ENCODE measurements around the gene IFNL4. TPM values are rescaled to one million over a fixed set of nuclear protein-coding genes. Genes with fewer than 3 reads are reported as not detected.
"Not testable (repeated sequence)": the region's sequence is repeated elsewhere in the genome, so short reads cannot be mapped to it uniquely, and the experiment has no call there.

Gene IFNL4
- total RNA-seq, 2 donors from 2014 or later, result not detected

- TF ChIP-seq POLR2AphosphoS5 (IDR thresholded peaks at IDR 0.05), result no peak
- H3K4me1 ChIP-seq (replicated peaks), result no peaks in the 10 kb centered on the region
- no peaks in the 10 kb centered on the region for H3K27me3 ChIP-seq (replicated peaks; ENCODE audit: insufficient read depth)
- H3K4me3 ChIP-seq, result no peak overlapping the region
- H3K9me3 ChIP-seq, result no peaks in the 10 kb centered on the region
- intact Hi-C loops (cut with DNase I), result no loop called here
- WGBS, result 79% methylated on average over 2 of the region's 2 CpGs
- no peak for DNase-seq (ENCODE audit: low spot score)
- H3K27ac ChIP-seq, result no peak overlapping the region
- H3K36me3 ChIP-seq, result no peaks in the 10 kb centered on the region
These were observed 18.4 kb downstream of the IFNL4 start for GRCh38 chr19:39230096-39230764.

- Histone ChIP-seq H3K27ac (no peak overlapping the region), H3K9me3 (no peaks in the 10 kb centered on the region), H3K4me1 (replicated peaks) (no peaks in the 10 kb centered on the region), H3K27me3 (replicated peaks; ENCODE audit: insufficient read depth) (peaks cover 2% of the 10 kb centered on the region), H3K36me3 (no peaks in the 10 kb centered on the region), H3K4me3 (no peak overlapping the region)
- 30% methylated on average over 3 of the region's 3 CpGs for WGBS
- intact Hi-C loops (cut with DNase I), result no loop called here
- DNase-seq (ENCODE audit: low spot score), result no peak
- TF ChIP-seq POLR2AphosphoS5 (IDR thresholded peaks at IDR 0.05) (no peak), POLR2A (IDR thresholded peaks at IDR 0.05) (no peak), CTCF (IDR thresholded peaks at IDR 0.05) (no peak)
These were observed 23.7 kb downstream of the IFNL4 start for GRCh38 chr19:39224910-39225309.

- TF ChIP-seq POLR2AphosphoS5 (IDR thresholded peaks at IDR 0.05) (no peak), CTCF (IDR thresholded peaks at IDR 0.05) (no peak), POLR2A (IDR thresholded peaks at IDR 0.05) (no peak)
- H3K4me3 ChIP-seq, result no peak overlapping the region
- DNase-seq (ENCODE audit: low spot score), result no peak
- intact Hi-C loops (cut with DNase I), result no loop called here
- peaks cover 2% of the 10 kb centered on the region for H3K27me3 ChIP-seq (replicated peaks; ENCODE audit: insufficient read depth)
- no peaks in the 10 kb centered on the region for H3K36me3 ChIP-seq
- no peak overlapping the region for H3K27ac ChIP-seq
- no peaks in the 10 kb centered on the region for H3K9me3 ChIP-seq
- 21% methylated on average over 4 of the region's 4 CpGs for WGBS
- H3K4me1 ChIP-seq (replicated peaks), result no peaks in the 10 kb centered on the region
These were observed 24.9 kb downstream of the IFNL4 start for GRCh38 chr19:39223703-39224279.

GRCh38 chr19:39219108-39219507 is 29.5 kb downstream of the IFNL4 start:
- H3K9me3 ChIP-seq; DNase-seq (ENCODE audit: low spot score); H3K4me3 ChIP-seq; H3K36me3 ChIP-seq; intact Hi-C loops (cut with DNase I); H3K27ac ChIP-seq; H3K4me1 ChIP-seq (replicated peaks); H3K27me3 ChIP-seq (replicated peaks; ENCODE audit: insufficient read depth): not testable (repeated sequence)
- 72% methylated on average over 10 of the region's 10 CpGs for WGBS

GRCh38 chr19:39218230-39219007 is 30.2 kb downstream of the IFNL4 start:
- no peak overlapping the region for H3K4me3 ChIP-seq
- intact Hi-C loops (cut with DNase I), result no loop called here
- 74% methylated on average over 15 of the region's 15 CpGs for WGBS
- no peaks in the 10 kb centered on the region for H3K9me3 ChIP-seq
- H3K27me3 ChIP-seq (replicated peaks; ENCODE audit: insufficient read depth), result no peaks in the 10 kb centered on the region
- no peak overlapping the region for H3K27ac ChIP-seq
- H3K36me3 ChIP-seq, result no peaks in the 10 kb centered on the region
- TF ChIP-seq POLR2A (IDR thresholded peaks at IDR 0.05) (no peak), POLR2AphosphoS5 (IDR thresholded peaks at IDR 0.05) (no peak), CTCF (IDR thresholded peaks at IDR 0.05) (no peak)
- no peak for DNase-seq (ENCODE audit: low spot score)
- no peaks in the 10 kb centered on the region for H3K4me1 ChIP-seq (replicated peaks)
